ENCODE results near the gene HSD11B2.

Gene HSD11B2

DNA sequence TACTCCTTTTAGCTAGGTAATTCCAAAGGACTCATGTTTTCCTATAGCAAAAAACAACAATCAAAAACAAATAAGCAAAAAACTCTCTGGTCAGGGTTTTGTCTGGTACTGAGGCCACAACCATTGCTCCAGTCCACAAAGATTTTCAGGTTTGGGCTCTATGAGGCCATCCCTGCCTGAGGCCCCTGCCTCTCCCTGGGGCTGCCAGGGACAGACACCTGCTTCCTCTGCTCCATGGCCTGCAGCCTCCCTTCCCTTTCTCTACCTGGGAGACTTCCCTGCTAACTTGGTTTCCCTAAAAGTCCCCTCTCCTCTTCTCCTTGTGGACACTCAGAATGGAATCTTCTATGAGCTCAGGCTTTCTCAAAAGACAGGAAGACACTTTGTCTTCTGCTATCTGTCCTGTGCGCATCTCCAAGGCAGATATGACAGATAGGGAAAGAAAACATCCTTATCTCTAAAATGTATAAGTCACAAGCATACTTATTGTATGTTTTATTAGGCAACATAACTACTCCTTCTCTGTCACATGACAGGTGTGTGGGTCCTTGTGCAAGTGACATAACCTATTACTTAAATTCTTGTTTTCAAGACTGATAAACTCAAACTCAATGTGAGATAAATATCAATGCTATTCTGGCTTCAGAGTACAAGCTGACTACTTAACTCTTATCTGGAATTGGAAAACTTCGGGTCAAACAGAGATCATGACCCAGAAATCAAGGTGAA is 13.4 kb upstream of the HSD11B2 start:
- FAIRE-seq = no peak

DNA sequence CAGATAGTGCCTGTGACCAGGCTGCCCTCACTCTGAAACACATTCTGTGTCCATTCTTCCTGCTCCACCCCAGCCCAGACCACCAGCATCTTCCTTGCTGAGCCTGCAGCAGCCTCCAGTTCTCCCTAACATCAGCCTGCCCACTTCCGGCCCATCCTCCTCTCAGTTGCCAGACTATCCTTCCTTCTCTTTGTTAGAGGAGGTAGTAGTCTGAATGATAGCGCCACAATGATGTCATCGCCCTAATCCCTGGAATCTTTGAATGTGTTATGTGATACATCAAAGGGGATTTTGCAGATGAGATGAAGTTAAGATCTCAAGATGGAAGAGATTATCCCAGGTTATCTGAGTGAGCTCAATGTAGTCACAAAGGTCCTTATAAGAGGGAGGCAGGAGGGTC is 11.4 kb upstream of the HSD11B2 start:
- FAIRE-seq = no peak

DNA sequence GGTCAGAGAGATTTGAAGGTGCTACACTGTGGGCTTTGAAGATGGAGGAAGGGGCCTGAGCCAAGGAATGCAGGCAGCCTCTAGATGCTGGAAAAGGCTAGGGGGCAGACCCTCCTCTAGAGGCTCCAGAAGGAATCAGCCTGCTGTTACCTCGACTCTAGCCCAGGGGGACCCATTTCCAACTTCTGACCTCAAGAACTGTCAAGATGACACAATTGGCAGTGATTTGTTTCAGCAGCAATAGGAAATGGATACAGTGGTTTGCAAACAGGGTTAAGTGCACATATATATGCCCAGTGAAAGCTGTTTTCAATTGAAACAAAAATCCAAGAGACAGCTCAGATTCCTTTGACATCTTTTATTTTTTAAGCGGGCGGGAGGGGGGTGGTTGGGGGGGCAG is 11.0 kb upstream of the HSD11B2 start:
- FAIRE-seq = no peak

DNA sequence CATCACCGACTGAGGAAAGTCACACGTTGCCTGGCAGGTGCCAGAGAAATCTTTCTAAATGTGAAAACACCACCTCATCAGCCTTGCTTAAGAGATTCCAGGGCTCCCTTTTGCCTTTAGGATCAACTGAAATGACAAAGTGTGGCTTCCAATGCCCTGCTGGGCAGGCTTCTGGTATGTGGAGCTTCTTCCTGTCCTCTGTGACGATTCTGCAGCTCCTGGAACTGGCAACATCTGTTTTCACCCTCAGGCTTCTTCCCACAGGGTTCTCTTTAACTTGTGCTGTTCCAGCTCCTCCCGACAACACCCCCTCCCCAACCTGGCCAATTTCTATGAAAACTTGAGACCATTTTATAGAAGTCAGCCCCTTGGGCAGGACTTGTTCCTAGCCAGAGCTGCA is 9.9 kb upstream of the HSD11B2 start:
- FAIRE-seq = no peak

DNA sequence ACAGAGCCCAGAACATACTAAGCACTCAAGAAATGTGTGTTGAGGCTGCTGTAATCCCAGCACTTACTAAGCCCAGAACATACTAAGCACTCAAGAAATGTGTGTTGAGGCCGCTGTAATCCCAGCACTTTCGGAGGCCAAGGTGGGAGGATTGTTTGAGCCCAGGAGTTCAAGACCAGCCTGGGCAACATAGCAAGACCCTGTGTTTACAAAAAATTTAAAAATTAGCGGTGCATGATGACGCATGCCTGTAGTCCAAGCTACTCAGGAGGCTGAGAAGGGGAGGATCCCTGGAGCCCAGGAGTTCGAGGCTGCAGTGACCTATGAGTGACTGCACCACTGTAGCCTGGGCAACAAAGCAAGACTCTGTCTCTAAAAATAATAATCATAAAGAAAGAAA is 7.9 kb upstream of the HSD11B2 start:
- FAIRE-seq = no peak

DNA sequence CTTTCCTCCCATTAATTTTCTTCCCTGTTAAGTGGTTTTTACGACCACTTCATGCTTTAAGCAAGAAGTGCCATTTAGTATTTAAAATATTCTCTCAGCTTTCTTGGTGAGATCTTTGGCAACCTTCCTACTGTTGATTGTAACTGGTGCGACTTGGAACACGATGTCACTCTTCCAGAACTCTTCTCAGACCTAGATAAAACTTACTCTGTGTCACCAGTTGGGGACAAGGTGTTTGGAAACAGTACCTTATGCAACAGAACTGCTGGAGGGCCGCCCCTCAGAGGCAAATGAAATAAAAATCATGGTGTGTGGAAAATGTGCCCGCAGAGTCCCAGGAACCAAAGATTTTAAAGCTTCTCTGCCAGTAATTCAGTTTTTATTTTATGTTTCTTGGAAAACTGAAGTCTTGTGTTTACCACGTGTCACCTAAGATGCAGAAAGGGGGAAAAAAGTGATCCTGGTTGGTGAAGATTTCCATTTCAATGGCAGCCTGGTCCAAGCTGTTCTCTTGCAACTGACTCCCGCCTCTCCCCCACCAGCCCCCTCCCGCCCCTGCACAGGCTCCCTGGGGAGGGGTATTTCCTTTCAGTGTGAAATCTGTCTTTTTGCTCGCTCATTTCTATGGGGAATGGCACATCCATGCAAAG is 7.2 kb upstream of the HSD11B2 start:
- no peak for FAIRE-seq

DNA sequence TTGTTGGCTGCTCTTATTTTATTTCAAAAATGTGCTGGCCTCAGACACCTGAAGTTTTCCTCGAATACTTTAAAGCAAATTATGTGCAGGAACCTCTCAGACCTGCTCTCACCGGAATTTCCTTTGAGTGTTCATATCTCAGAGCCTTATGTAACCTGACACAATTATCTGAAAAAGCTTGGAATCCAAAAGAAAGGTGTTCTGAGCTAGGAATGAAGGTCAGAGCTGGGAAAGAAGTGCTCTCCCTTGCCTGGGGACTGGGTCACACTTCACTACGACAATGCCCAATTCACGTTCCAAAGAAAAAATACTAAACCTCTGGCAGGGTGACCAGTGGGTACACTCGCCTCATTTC is 6.7 kb upstream of the HSD11B2 start:
- no peak for FAIRE-seq

DNA sequence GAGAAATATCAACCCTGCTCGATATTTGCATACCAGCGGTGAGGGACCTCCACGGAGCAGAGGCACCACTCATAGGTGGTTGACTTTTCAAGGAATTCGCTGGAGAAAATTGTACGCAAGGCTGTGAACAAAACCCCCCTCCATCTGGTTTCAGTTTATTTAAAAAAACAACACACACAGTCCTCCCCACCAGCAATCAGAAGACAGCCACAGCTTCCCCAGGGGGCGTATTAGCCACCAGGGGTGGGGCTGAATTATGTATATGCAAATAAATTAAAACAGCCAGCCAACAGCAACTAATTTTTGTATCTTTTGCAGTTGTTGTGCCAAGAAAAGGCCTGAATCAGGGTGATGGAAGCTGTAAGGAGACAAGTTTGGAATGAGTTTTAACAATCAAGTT is 5.9 kb upstream of the HSD11B2 start:
- no peak for FAIRE-seq

DNA sequence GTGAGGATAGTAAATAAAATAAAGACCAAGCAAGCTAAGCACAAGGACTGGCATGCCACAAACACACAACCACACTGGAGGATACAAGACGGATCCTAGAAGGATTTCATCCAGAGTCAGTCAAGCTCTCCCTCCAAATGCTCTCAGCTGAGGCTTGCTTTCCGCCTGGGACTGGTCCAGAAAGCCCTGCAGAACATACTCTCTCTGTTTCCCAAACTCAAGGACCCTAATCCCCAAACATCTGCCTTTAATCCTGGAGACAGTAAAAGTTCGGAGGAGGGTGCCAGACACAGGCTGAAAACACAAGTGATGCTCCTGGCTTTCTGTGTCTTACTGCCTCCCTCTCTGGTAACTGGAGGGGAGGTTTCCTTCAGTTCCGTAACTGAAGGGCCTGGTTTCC is 5.3 kb upstream of the HSD11B2 start:
- no peak for FAIRE-seq

DNA sequence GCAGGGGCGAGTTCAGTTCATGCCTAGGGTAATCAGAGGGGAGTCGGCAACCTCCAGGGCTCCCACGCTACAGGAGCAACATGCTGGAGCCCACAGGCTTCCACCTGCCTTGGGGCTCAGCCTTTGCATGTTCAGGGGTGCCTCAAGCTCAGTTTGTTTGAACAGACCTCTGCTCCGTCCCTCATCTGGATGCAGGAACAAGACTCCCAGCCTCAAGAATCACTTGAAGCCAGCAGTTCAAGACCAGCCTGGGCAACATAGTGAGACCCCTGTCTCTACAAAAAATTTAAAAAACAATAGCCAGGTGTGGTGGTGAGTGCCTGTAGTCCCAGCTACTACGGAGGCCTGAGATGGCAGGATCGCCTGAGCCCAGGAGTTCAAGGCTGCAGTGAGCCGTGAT is 4.9 kb upstream of the HSD11B2 start:
- no peak for FAIRE-seq

DNA sequence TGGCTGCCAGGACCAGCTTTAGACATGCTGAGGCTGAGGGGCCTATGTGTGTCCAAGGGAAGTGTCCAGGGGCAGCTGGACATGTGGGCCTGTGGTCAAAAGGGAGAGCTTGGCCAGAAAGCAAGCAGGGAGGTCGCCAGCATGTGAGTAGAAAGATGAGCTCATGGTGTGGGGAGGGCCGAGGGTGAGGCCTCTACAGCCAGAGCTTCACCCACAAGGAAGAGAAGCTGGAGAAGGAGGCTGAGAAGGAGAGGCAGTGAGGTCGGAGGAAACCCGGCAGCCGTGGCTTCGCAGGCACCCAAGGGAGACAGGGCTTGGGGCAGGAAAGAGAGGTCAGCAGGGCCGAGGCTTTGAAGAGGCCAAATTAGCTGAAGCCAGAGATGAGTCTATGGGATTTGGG is 4.0 kb upstream of the HSD11B2 start:
- no peak for FAIRE-seq

DNA sequence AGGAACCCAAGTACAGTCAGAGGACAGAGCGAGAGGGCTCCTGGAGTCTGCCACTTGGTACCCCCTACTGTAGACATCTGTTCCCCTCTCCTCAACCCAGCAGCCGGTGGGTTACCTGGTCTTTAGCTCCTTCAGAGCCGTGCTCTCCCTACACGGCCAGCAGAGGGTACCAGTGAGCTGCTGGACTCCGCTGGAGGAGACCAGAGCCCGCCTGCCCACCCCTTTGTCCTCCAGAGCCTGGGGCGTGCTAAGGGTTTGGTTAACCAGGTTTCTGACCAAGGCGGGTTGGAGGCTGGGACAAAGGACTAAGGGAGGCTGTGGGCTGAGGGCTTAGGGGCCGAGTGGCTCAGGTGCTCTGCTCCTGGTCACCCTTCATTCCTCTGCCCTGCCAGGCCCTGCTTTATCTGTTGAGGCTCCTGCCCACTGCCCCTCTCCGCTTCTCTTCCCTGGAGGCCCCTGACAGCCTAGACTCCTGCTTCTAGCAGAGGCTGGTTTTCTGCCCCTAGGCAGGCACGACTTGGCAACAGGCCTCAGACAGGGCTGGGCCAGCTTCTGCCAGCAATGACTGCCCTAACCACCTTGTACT is 2.7 kb upstream of the HSD11B2 start:
- no peak for FAIRE-seq

DNA sequence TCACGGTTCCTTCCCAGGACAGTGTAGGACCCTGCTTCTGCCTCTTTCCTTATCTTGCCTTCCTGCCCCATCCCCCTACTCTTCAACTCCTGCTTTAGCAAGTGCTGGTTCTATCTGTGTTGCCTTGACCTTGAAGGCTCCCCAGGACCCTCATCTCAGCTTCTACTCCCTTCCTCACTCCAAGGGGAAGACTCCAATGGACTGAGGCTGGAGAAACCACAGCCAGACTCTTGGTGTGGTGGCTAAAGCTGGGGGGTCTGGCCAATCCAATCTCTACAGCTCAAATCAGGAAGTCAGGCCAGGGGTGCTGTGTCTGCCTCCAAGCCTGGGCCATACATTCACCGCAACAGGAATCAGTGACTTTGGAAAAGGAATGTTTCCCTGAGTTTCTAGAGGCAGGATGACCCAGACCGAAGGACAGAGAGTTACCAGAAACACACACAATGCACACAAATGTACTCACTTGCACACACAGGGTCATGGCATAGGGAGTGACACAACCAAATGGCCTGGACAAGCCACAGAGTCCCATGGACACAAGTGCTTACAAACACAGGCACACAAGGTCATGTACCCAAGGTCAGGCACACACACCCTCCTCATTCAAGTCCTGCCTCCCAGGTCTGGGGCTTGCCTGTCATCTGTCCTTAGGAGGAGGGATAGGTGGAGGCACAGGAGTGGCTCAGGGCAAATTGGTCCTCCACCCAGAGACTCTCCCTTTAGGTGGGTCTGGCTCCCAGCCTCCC is 1.7 kb upstream of the HSD11B2 start:
- FAIRE-seq = no peak

DNA sequence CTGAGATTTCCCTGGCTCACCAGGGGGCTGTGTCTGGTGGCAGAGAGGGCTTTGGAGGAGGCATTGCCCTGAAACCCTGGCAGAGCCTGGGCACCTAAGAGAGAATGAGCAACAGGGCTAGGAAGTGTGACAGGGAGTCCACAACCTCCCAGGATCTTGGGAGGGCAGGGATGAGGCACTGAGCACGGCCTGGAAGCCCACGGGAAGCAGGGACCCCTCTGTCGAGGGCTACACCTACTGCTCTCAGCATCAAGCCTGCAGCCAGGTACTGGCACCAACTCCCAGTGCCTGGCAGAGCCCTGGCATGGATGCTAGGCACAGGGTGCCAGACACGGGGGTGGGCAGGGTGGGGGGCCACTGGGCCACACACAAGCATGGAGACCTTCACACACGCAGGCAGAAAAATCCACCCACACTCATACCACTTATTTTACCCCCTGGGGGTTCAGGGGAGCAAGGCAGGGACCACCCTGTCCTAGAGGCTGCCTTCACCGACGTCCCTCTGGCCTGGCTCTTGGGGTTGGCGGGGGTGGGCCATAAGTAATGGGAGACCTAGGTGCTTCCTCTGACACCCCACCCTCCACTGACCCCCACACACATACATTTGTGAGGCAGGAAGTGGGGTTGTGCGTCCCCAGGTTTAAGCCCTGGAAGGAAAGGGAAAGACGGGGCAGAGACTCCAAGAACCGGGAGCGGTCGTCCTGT is 970 bp upstream of the HSD11B2 start:
- FAIRE-seq = no peak

DNA sequence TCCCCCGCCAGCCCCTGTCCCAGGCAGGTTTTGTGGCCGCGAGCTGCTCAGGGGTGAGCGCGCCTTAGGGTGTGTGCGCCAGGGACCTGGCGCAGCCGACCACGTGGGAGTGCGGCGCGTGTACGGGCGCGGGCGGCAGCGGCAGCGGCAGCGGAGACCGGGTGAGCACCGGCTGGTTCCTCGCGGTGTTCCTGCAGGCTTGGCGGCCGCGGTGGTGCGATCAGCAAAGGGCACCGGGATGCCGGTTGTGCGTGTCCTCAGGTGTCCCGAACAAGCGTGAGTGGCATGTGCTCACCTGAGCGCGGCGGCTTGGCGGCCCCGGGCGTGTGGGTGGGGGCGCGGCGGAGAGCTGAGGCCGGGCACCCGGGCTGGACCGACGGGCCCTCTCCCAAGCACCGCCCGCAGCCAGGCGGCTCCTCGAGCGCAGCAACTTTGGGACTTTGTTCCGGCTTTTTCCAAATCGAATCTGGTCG is 381 bp upstream of the HSD11B2 start:
- FAIRE-seq = no peak

DNA sequence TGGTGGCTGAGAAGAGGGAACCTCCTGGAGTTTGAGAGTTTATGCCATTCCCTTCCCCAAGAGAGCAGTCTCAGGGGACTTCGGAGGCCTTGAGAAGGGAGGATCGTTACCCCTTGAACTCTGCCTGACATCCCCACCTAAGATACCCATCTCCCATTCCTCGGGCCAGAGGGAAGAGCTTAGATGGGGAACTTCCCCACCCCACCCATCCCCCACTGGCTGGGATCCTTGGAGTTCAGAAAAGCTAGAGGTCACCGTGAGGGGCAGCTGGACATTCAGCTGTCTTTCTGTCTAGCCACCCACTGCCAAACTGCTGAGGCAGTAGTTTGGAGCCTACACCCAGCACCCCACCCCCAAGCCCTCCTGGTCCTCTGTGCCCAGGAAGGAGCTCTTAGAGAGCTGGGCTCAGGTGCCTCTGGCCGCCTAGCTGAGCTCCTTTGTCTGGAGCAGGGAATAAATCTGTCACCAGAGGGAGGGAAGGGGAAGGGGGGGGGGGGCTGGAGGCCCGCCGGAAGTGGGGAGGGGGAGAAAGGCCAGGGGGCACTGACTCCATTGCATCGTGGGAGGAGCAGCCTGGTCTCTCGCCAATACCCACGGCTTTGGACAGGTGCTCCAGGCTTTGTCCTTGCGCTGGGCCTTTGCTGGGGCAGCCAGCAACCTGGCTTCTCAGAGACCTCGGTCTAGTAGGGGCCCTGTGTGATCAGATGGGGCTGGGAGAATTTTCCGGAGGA is 1.0 kb downstream of the HSD11B2 start:
- no peak for FAIRE-seq

DNA sequence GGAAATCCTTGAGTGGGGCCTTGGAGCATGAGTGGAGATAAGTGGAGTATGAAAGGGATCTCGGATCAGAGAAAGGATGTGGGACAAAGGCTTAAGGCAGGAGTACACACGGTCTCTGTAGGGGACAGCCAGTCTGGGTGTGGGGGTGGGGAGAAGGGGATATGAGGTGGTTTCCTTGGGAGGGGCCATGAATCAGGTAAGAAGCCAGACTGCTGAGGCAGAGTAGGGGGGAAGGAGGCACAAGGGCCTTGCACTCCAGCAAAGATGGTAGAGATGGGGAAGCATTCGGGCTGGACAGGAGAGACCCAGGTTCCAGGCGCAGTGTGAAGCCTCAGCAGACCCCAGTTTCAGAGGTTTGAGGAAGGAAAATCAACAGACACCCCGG is 1.6 kb downstream of the HSD11B2 start:
- FAIRE-seq = no peak

DNA sequence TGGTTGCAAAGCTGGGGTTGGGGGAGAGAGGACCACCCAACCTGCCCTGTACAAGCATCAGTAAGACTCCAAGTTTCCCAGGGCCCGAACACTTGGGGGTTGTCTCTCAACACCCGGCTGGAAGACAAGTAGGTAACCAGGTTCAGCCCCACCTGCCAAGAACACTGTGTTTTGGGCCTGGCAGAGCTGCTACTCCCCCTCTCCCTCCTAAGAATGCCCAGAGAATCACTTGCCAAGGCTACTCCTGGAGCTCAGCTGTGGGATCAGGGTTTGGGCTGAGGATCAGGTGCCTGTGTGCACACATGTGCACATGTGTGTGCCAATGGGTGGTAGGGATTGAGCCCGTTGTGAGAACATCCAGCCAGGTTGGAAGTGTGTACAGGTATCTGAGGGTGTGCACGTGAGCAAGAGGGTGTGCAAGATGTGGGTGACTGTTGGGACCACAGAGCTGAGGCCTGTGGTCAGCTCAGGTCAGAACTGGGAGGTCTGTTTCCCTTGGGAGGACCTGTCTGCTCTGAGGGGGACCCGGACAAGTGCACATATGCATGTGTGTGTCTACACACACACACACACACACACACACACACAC is 2.3 kb downstream of the HSD11B2 start:
- no peak for FAIRE-seq

DNA sequence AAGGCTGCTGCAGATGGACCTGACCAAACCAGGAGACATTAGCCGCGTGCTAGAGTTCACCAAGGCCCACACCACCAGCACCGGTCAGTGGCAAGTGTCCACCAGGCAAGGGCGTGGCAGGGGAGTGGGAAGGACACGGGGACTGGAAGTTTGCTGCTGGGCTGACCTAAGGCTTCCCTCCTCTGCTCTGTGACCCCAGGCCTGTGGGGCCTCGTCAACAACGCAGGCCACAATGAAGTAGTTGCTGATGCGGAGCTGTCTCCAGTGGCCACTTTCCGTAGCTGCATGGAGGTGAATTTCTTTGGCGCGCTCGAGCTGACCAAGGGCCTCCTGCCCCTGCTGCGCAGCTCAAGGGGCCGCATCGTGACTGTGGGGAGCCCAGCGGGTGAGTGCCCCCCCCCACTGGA is 4.8 kb downstream of the HSD11B2 start:
- no peak for FAIRE-seq

DNA sequence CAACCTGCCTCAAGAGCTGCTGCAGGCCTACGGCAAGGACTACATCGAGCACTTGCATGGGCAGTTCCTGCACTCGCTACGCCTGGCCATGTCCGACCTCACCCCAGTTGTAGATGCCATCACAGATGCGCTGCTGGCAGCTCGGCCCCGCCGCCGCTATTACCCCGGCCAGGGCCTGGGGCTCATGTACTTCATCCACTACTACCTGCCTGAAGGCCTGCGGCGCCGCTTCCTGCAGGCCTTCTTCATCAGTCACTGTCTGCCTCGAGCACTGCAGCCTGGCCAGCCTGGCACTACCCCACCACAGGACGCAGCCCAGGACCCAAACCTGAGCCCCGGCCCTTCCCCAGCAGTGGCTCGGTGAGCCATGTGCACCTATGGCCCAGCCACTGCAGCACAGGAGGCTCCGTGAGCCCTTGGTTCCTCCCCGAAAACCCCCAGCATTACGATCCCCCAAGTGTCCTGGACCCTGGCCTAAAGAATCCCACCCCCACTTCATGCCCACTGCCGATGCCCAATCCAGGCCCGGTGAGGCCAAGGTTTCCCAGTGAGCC is 5.8 kb downstream of the HSD11B2 start:
- FAIRE-seq = no peak

DNA sequence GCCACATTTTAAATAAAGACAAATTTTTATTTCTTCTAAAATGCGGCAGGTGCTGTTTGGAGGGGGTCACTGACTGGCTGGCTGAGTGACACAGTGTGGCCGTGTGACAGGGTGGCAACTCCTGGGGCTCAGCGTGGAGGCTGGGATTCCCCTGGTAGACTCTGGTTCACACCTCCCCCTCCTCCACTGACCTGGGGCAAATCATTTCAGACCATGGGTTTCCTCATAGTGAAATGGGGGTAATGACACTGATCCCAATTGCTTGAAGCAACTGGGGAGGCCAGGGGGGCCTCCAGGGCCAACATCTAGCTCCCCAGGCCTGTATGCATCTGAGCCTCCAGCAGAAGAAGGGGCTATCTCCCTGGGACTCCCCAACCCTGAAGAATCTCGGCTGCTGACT is 6.6 kb downstream of the HSD11B2 start:
- no peak for FAIRE-seq

Measured in A204.1 (cell line).